HS-27A (cell line): ENCODE results near the gene TOP3B.

ENCODE experiments used
- DNase-seq: peaks from one replicate; pipeline ENCODE4 v3.0.0-alpha.2; 2012; ENCODE audit warnings: low read depth, missing footprints

Gene TOP3B

GRCh38 chr22:21961886-21962654 lies 20.5 kb downstream of the TOP3B start:
- DNase-seq, result no peak

- DNase-seq, result no peak
Observed at GRCh38 chr22:21961127-21961867, 21.3 kb downstream of the TOP3B start.

- no peak for DNase-seq
Observed at GRCh38 chr22:21960200-21961126, 22.1 kb downstream of the TOP3B start.

GRCh38 chr22:21959274-21960074 lies 23.1 kb downstream of the TOP3B start:
- DNase-seq, result no peak

- no peak for DNase-seq
Observed at GRCh38 chr22:21958360-21959273, 24.0 kb downstream of the TOP3B start.

GRCh38 chr22:21952586-21953571 lies 29.7 kb downstream of the TOP3B start, which contains the start of gene PPM1F:
Gene PPM1F (minus strand): TSS chr22:21952848. CDS start chr22:21946048, 6,800 bp downstream.
- no peak for DNase-seq

- no peak for DNase-seq
Observed at GRCh38 chr22:21951931-21952465, 30.6 kb downstream of the TOP3B start.

GRCh38 chr22:21951062-21951461 lies 31.5 kb downstream of the TOP3B start:
- DNase-seq, result no peak

GRCh38 chr22:21949948-21950347 lies 32.6 kb downstream of the TOP3B start:
- no peak for DNase-seq

- no peak for DNase-seq
Observed at GRCh38 chr22:21949569-21949918, 33.0 kb downstream of the TOP3B start.

GRCh38 chr22:21948824-21949568 lies 33.6 kb downstream of the TOP3B start:
- DNase-seq, result no peak

- DNase-seq, result no peak
Observed at GRCh38 chr22:21948390-21948789, 34.2 kb downstream of the TOP3B start.

GRCh38 chr22:21947040-21948014 lies 35.3 kb downstream of the TOP3B start:
- no peak for DNase-seq

GRCh38 chr22:21946262-21946925 lies 36.2 kb downstream of the TOP3B start:
- DNase-seq, result no peak

GRCh38 chr22:21945453-21946261 lies 36.9 kb downstream of the TOP3B start:
- DNase-seq, result no peak
